8988T (cell line): Measurements from ENCODE around the gene INS.
"Not testable (repeated sequence)": the region's sequence is repeated elsewhere in the genome, so short reads cannot be mapped to it uniquely, and the experiment has no call there.

Experiments used
- DNase-seq: peaks from one replicate; pipeline ENCODE4 v3.0.0; 2011

INS gene

DNA sequence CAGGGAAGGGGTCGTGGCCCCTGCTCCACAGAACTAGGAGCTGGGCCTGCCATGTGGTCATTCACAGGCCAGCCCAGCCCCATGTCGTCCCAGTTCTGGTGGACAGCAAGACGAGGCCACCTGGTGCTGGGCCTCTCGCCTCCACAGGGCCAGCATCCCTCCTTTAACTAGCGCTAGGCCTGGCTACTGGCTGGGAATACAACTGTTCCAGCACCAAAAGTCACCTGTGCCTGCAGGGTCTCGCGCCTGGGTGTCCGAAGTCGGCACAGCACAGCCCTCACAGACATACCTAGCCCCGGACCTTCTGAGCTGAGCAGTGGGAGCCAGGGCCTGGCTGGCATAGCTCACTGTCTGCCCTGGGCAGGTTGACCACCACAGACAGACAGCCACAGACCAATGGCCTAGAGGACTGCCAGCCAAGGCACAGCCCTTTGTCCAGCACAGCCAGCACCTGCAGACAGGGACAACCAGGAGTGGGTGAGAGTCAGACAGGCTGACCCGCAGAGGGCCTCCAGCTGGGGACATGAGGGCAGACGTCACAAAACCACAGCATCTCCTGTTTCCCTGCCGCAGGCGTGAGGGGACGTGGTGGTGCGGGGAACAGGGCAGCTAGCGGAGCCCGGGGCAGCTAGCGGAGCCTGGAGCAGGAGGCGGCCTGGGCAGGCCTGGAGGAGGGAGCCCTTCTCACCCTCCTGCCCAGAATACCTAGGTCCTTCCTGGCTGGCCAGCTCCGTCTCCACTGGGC lies 37.8 kb upstream of the INS start:
- DNase-seq, result no peak

DNA sequence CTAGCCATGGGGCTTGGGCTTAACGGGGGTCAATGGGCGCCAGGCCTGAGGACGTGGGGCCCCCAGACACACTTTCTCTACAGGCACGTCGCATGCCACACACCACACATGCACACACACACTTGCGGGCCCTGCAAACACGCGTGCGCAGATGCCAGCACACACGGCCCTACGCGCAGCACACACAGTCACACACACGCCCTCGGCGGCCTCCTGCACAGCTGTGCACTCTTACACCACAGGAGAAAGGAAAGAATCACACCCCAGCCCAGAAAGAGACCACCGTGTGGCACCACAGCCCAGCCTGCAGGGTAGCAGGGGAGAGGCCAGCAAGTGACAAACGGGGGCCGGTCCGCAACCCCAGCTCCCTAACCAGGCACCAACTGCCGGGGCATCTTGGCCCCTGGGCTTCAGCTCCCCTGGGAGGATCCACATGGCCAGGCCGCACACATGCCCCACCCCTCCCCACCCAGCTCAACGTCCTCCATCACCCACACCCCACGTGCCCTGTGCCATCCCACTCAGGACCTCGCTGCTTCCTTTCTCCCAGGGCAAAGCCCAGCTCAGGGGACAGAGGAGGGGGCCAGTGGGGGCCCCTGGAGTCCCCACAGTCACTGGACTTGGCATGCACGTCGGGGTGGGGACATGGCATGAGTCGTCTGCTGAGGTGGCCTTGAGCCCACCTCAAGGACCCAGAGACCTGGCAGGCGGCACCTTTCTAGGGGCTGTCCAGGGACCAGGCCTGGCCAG lies 36.9 kb upstream of the INS start:
- no peak for DNase-seq

- peak; percentile 93 for DNase-seq
These were observed 36.2 kb upstream of the INS start for GRCh38 chr11:2196970-2197770.

- DNase-seq, result no peak
These were observed 34.7 kb upstream of the INS start for GRCh38 chr11:2195756-2196088.

GRCh38 chr11:2194877-2195755 lies 34.1 kb upstream of the INS start:
- DNase-seq, result peak; percentile 82

GRCh38 chr11:2193888-2194595 lies 33.0 kb upstream of the INS start:
- DNase-seq, result not testable (repeated sequence)

GRCh38 chr11:2193099-2193887 lies 32.3 kb upstream of the INS start:
- DNase-seq, result no peak

GRCh38 chr11:2192435-2192834 lies 31.4 kb upstream of the INS start:
- DNase-seq, result no peak

DNA sequence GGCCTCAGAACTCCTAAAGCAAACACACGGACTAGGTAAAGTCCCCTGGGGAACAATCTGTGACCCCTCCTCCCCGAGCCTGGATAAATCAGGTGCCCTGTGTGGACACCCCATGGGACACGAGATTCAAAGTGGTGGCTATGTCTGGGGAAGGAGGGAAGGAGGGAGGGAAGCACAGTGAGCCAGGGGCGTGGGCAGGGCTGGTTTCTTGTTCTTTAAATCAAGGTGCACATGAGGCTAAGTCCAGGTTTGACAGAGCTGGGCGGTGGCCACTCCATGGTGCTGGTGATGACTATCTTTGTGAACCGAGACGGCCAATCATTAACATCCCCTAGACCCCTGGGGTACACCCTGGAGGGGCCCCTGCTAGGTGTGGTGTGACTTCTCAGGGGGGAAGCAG lies 30.9 kb upstream of the INS start:
- no peak for DNase-seq

DNA sequence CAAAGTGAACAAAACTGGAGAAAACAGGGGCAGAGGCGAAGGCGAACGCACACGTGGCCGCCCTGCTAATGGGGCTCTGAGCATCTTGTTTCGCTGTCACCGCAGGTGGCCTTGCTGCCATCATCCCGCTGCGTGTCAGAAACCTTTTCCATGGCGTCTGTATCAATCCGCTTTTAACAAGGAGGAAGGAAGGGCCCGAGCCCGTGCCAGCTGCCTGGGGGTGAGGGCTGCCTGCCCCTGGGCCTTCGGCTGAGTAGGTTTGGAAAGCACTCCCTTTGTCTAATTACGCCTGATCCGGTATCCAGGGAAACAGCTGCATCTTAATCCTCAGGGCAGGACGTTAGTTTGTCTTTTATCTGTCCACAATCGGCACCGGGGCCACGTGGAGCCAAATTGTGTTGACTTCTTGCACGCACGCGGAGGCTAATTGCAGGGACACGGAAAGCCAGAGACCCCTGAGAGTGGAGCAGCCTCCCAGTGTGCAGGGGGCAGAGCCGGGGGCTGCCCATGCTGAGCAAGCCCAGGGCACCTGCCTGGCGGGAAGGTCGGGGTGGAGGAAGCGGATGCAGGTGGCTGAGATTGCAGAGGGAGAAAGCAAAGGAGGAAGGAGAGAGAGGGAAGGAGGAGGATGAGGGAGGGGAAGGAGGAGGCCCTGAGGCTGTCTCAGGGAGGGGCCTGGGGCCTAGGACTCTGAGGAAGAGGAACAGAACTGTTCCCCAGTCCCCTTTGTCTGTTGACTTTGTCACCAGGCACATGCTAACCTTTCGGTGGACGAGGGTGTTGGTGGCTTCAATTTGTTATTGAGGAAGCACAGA lies 29.9 kb upstream of the INS start:
- no peak for DNase-seq

- DNase-seq, result no peak
These were observed 29.1 kb upstream of the INS start for GRCh38 chr11:2189938-2190656.

- DNase-seq, result no peak
These were observed 27.7 kb upstream of the INS start for GRCh38 chr11:2188745-2189144.

DNA sequence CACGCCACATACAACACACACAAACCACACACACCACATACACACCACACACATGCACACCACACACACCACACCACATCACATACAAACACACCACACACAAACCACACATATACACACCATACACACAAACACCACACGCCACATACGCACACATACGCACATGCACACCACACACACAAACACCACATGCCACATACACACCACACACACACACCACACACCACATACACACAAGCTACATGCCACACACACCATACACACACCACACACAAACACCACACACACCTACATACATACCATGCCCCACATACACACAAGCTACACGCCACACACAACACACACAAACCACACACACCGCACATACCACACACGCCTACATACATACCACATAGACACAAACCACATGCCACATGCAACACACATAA lies 26.3 kb upstream of the INS start:
- DNase-seq, result no peak

GRCh38 chr11:2186669-2187279 lies 25.8 kb upstream of the INS start:
- DNase-seq, result peak; percentile 92

- DNase-seq, result no peak
These were observed 24.5 kb upstream of the INS start for GRCh38 chr11:2185324-2186085.

GRCh38 chr11:2182692-2183474 lies 21.9 kb upstream of the INS start:
- DNase-seq, result no peak

GRCh38 chr11:2182075-2182474 lies 21.1 kb upstream of the INS start:
- no peak for DNase-seq
